ENCODE results near the gene NAPA.

The NAPA gene

GRCh38 chr19:47514151-47514868, 553 bp downstream of the NAPA start:
- FAIRE-seq (no peak), DNase-seq (ENCODE audit: insufficient read length, low spot score) (no peak)
- TF ChIP-seq POLR2A (IDR thresholded peaks at IDR 0.05; ENCODE audit: low read depth, low read length), result no peak

DNA sequence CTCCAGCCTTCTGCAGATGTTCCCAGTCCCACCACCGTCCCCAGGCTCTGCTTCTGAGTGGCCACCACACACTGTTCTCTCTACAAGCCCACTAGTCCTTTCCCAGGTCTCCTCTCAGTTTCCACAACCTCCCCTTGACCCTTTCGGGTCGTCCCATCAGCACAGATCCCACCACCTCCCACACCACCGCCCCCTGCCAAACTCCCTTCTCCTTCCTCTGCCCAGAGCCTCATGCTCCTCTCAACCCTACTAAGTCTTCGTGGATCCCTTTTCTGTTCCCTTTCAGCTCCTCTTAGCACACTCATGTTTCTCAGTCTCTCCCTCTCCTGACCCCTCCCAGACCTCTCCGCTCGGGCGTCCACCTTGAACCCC, 1.9 kb downstream of the NAPA start:
- no peak for FAIRE-seq
- TF ChIP-seq POLR2A (IDR thresholded peaks at IDR 0.05; ENCODE audit: low read depth, low read length), result no peak
- DNase-seq (ENCODE audit: insufficient read length, low spot score), result no peak

- FAIRE-seq (no peak), DNase-seq (ENCODE audit: insufficient read length, low spot score) (no peak)
- TF ChIP-seq POLR2A (IDR thresholded peaks at IDR 0.05; ENCODE audit: low read depth, low read length), result no peak
Measured at GRCh38 chr19:47512183-47512947, 2.5 kb downstream of the NAPA start.

- DNase-seq (ENCODE audit: insufficient read length, low spot score) (no peak), FAIRE-seq (no peak)
- no peak for TF ChIP-seq POLR2A (IDR thresholded peaks at IDR 0.05; ENCODE audit: low read depth, low read length)
Measured at GRCh38 chr19:47511681-47512080, 3.2 kb downstream of the NAPA start.

GRCh38 chr19:47511128-47511517, 3.7 kb downstream of the NAPA start:
- no peak for TF ChIP-seq POLR2A (IDR thresholded peaks at IDR 0.05; ENCODE audit: low read depth, low read length)
- FAIRE-seq (no peak), DNase-seq (ENCODE audit: insufficient read length, low spot score) (no peak)

GRCh38 chr19:47510516-47511127, 4.2 kb downstream of the NAPA start:
- TF ChIP-seq POLR2A (IDR thresholded peaks at IDR 0.05; ENCODE audit: low read depth, low read length), result no peak
- FAIRE-seq (no peak), DNase-seq (ENCODE audit: insufficient read length, low spot score) (no peak)

DNA sequence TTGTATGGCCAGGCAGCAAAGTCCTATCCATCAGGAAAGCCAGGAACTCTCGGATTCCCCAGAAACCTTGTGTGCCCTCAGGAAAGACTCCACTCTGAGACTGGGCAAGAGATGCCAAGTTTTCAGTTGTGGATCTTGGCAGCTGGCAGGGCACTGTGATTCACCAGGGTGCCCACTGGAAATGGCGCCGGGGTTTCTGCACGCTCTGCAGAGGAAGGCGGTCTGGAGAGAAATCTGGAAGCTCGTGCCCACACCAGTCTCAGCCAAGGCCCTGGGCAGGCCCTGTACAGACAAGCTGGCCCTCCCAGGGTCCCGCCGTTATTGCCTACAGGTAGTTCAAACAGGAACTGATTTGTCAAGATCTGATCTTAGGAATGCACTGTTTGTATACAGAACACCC, 4.9 kb downstream of the NAPA start:
- DNase-seq (ENCODE audit: insufficient read length, low spot score), result peak; percentile 38
- no peak for TF ChIP-seq POLR2A (IDR thresholded peaks at IDR 0.05; ENCODE audit: low read depth, low read length)
- no peak for FAIRE-seq

DNA sequence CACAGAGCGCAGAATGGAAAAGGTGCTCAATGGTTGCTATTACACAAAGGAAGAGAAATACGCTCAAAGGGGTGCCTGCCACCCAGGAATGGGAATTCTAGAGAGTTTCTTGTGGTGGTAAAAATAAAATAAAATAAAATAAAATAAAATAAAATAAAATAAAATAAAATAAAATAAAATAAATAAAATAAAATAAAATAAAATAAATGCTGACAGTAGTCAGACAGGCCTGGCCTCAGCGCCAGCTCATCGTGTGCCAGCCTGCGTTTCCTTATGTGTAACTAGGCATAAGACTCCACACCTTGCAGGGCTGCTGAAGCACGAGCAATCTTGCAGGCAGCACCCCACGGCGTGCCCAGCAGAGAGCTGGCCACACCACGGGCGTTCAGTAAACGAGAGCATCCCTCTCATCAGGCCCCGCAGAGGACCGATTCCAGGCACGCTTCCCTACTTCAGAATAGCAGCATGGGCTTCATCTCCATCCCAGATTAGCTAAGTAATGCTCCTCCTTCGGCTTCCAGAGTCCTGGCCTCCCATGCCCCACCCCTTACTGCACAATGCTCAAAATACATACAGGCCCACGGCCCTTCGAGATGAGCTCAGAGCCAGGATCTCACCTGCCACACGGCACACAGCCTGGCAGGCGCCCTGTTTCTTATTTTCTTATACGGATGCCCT, 5.6 kb downstream of the NAPA start:
- DNase-seq (ENCODE audit: insufficient read length, low spot score) (no peak), FAIRE-seq (no peak)
- TF ChIP-seq POLR2A (IDR thresholded peaks at IDR 0.05; ENCODE audit: low read depth, low read length), result no peak

DNA sequence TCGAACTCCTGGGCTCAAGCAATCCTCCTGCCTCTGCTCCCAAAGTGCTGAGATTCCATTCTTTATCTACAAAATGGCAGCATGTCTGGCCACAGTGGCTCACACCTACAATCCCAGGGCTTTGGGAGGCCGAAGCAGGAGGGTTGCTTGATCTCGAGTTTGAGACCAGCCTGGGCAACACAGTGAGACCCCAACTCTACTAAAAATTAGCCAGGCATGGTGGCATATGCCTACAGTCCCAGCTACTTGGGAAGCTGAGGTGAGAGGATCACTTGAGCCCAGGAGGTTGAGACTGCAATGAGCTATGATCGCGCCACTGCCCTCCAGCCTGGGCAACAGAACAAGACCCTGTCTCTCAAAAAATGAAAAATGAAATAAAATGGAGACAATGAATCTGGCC, 6.1 kb downstream of the NAPA start:
- no peak for FAIRE-seq
- TF ChIP-seq POLR2A (IDR thresholded peaks at IDR 0.05; ENCODE audit: low read depth, low read length), result no peak
- no peak for DNase-seq (ENCODE audit: insufficient read length, low spot score)

DNA sequence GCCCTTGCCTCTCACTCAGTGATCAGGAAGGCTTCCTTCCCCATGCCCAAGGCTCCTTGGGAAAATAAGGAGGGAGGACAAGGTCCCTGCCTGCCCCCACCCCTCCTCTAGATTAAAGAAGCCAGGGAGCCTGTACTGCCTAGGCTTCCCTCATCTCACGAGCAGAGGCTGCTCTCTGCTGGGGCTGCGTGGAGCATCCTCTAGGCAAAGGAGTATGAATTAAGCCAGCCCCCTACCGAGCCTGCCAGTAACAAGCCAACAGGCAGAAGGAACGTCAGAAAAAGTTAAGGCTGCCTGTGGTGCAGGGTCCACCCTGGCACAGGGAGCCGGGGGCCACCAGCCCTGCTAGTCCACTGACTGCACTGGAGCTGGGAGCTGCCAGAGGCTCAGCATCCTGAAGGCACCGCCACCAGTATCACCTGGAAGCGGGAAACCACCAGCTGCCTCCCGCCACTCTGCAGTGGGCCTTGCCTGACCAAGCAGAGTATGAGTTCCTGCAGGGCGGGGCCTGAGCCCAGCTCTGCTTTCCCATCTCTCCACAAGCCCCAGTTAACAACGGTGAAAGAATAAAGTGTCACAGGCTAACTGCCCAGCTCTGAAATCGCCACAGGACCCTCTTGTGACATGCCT, 6.8 kb downstream of the NAPA start:
- FAIRE-seq, result no peak
- no peak for TF ChIP-seq POLR2A (IDR thresholded peaks at IDR 0.05; ENCODE audit: low read depth, low read length)
- no peak for DNase-seq (ENCODE audit: insufficient read length, low spot score)

DNA sequence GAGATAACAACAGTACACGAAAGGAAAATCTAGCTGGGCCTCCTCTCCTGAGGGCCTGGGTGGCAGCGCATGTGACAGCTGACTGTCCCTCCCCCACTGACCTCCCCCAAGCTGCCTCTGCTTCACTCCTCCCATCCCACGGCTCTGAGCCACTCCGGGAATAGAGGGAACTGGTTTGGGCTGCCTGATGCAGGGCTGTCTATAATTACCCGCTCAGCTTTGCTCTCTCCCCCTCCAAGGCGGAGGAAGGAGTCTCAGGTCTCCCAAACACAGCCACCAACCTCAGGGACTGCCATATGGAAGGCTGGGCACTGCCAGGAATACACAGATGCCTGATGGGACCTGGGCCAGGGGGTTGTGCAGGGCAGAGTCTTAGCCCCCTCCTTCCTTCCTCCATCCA, 7.9 kb downstream of the NAPA start:
- FAIRE-seq (no peak), DNase-seq (ENCODE audit: insufficient read length, low spot score) (no peak)
- TF ChIP-seq POLR2A (IDR thresholded peaks at IDR 0.05; ENCODE audit: low read depth, low read length), result no peak

GRCh38 chr19:47506459-47506858, 8.4 kb downstream of the NAPA start:
- DNase-seq (ENCODE audit: insufficient read length, low spot score) (no peak), FAIRE-seq (no peak)
- no peak for TF ChIP-seq POLR2A (IDR thresholded peaks at IDR 0.05; ENCODE audit: low read depth, low read length)

- FAIRE-seq (no peak), DNase-seq (ENCODE audit: insufficient read length, low spot score) (no peak)
- TF ChIP-seq POLR2A (IDR thresholded peaks at IDR 0.05; ENCODE audit: low read depth, low read length), result no peak
Measured at GRCh38 chr19:47505506-47505905, 9.4 kb downstream of the NAPA start.

- no peak for TF ChIP-seq POLR2A (IDR thresholded peaks at IDR 0.05; ENCODE audit: low read depth, low read length)
- no peak for FAIRE-seq
- no peak for DNase-seq (ENCODE audit: insufficient read length, low spot score)
Measured at GRCh38 chr19:47503826-47504150, 11.1 kb downstream of the NAPA start.

All from H54 (cell line).